ENCODE data around the gene SPAG16.

GRCh38 chr2:214393796-214394195 lies 1109.5 kb downstream of the SPAG16 start:
- TF ChIP-seq POLR2AphosphoS5 (IDR thresholded peaks at IDR 0.05), result no peak
- TF ChIP-seq POLR2A (IDR thresholded peaks at IDR 0.05), result no peak

Measured in prostate gland (tissue), 1 donor.